ENCODE data around the gene WFIKKN2. TPM values are rescaled to one million over a fixed set of nuclear protein-coding genes. Genes with fewer than 3 reads are reported as not detected.

The WFIKKN2 gene
- total RNA-seq, 1 donor from 2014 or later, result not detected

- peaks cover 11% of the 10 kb centered on the region for H3K36me3 Mint-ChIP-seq
- H3K9me3 Mint-ChIP-seq, result peaks cover 3% of the 10 kb centered on the region
- peaks cover 66% of the 10 kb centered on the region for H3F3A ChIP-seq (ENCODE audit: low read depth)
- peak within 1 kb of the TSS; percentile 94 for H3K4me3 ChIP-seq
- no peaks in the 10 kb centered on the region for H3K27me3 ChIP-seq
- peak within 1 kb of the TSS; percentile 99 for H3K27ac Mint-ChIP-seq
- peaks cover 16% of the 10 kb centered on the region for H3K36me3 ChIP-seq
- peak within 1 kb of the TSS; percentile 92 for H3K27ac ChIP-seq
- peak within 1 kb of the TSS; percentile 98 for H3K4me2 ChIP-seq
- peak within 1 kb of the TSS; percentile 77 for H3K9ac ChIP-seq
- H3K79me2 ChIP-seq (ENCODE audit: low read depth), result peaks cover 62% of the 10 kb centered on the region
- peak within 1 kb of the TSS; percentile 100 for H3K4me3 Mint-ChIP-seq
- H3K4me1 ChIP-seq, result peaks cover 29% of the 10 kb centered on the region
- H3K4me1 Mint-ChIP-seq, result peaks cover 39% of the 10 kb centered on the region
- no peak within 1 kb of the TSS for H2AFZ ChIP-seq (replicated peaks)
- TF ChIP-seq EZH2phosphoT487 (IDR thresholded peaks at IDR 0.05), result no peak
- no peak for TF ChIP-seq EZH2 (IDR thresholded peaks at IDR 0.05)
- TF ChIP-seq, protein P1, sequence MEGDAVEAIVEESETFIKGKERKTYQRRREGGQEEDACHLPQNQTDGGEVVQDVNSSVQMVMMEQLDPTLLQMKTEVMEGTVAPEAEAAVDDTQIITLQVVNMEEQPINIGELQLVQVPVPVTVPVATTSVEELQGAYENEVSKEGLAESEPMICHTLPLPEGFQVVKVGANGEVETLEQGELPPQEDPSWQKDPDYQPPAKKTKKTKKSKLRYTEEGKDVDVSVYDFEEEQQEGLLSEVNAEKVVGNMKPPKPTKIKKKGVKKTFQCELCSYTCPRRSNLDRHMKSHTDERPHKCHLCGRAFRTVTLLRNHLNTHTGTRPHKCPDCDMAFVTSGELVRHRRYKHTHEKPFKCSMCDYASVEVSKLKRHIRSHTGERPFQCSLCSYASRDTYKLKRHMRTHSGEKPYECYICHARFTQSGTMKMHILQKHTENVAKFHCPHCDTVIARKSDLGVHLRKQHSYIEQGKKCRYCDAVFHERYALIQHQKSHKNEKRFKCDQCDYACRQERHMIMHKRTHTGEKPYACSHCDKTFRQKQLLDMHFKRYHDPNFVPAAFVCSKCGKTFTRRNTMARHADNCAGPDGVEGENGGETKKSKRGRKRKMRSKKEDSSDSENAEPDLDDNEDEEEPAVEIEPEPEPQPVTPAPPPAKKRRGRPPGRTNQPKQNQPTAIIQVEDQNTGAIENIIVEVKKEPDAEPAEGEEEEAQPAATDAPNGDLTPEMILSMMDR (IDR thresholded peaks at IDR 0.05), result no peak
- H4K20me1 ChIP-seq (ENCODE audit: low read depth), result peaks cover 40% of the 10 kb centered on the region
- H3K9me3 ChIP-seq (ENCODE audit: low read depth), result no peaks in the 10 kb centered on the region
- peaks cover 6% of the 10 kb centered on the region for H3K27me3 Mint-ChIP-seq (ENCODE audit: insufficient read depth, low read depth)
- peak; percentile 99 for DNase-seq (ENCODE audit: low spot score)
These were observed 31.0 kb downstream of the WFIKKN2 start, which contains the start of gene TOB1 for GRCh38 chr17:50866261-50866949. TSS of gene TOB1 (minus strand) at chr17:50866354. CDS start at chr17:50864017, 2,337 bp downstream.

DNA sequence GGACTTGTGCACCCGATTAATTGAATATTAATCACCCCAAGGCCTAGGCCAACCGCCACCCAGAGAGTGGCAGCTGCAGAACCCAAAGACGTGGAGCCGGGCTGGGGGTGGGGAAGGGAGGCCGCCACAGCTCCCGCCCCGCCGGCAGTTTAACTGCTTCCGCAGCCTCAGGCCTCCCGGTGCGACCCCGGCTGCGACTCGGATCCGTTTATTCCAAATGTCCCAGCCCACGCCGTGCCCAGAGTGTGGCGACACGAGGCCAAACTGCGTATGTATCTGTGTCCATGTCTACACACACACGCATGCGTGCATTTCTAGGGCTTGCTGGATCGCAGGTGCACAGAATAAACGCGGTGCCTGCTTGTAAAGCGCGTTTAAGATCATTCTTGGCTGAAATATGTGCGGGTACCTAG is 31.6 kb downstream of the WFIKKN2 start:
- H3K4me1 Mint-ChIP-seq, result peaks cover 39% of the 10 kb centered on the region
- Histone ChIP-seq H3K79me2 (ENCODE audit: low read depth) (peaks cover 56% of the 10 kb centered on the region), H3K9ac (peak overlapping the region; percentile 9), H3K27me3 (no peaks in the 10 kb centered on the region), H3K4me1 (peaks cover 29% of the 10 kb centered on the region), H3K36me3 (peaks cover 10% of the 10 kb centered on the region), H3K4me2 (peak overlapping the region; percentile 79), H3K9me3 (ENCODE audit: low read depth) (no peaks in the 10 kb centered on the region), H2AFZ (replicated peaks) (no peak overlapping the region), H3K4me3 (peak overlapping the region; percentile 94), H4K20me1 (ENCODE audit: low read depth) (peaks cover 34% of the 10 kb centered on the region), H3F3A (ENCODE audit: low read depth) (peaks cover 63% of the 10 kb centered on the region), H3K27ac (peak overlapping the region; percentile 89)
- DNase-seq (ENCODE audit: low spot score), result peak; percentile 86
- H3K27me3 Mint-ChIP-seq (ENCODE audit: insufficient read depth, low read depth), result peaks cover 6% of the 10 kb centered on the region
- H3K36me3 Mint-ChIP-seq, result peaks cover 10% of the 10 kb centered on the region
- H3K27ac Mint-ChIP-seq, result peak overlapping the region; percentile 99
- TF ChIP-seq EZH2 (IDR thresholded peaks at IDR 0.05), result no peak
- TF ChIP-seq, protein P1 (IDR thresholded peaks at IDR 0.05), result no peak
- no peak for TF ChIP-seq EZH2phosphoT487 (IDR thresholded peaks at IDR 0.05)
- peaks cover 3% of the 10 kb centered on the region for H3K9me3 Mint-ChIP-seq
- H3K4me3 Mint-ChIP-seq, result peak overlapping the region; percentile 95

DNA sequence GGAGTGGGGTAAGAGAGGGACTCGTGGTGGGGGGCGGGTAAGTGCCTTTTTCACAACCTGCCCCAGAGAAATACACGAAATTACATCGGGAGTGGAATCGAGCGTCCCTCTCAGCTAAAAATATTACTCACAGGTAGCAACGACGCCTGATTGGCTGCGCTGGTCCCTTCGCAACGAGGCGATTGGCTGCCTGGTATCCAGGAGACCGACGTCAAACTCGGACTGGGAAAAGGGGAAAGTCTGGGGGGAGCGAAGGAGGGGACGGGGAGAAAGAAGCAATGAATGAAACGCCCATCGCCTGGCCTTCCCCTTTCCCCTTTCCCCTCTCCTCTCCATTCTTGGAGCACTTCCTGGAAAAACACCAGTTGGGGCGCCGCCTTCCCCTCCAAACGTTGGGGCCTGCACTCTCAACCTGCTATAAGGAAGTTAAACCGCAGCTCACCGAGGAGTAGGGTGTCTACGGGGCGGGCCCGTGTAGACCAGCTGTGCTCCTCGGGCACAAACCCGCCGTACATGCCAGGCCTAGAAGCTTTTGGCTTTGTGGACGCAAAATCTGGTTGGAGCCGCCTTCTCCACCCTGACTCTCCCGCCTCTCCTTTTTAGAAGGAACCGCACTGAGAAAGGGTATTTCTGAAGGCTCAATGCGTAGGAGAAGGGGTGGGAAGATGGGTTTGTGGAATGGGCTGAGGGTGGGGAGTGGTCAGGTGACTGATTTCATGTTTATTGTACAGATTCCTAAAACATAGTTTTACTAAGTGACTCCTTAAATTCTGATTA is 32.2 kb downstream of the WFIKKN2 start:
- H3K27me3 Mint-ChIP-seq (ENCODE audit: insufficient read depth, low read depth), result peaks cover 6% of the 10 kb centered on the region
- peaks cover 4% of the 10 kb centered on the region for H3K36me3 ChIP-seq
- peaks cover 25% of the 10 kb centered on the region for H3K4me1 ChIP-seq
- peaks cover 50% of the 10 kb centered on the region for H3K79me2 ChIP-seq (ENCODE audit: low read depth)
- H2AFZ ChIP-seq (replicated peaks), result peak overlapping the region; percentile 71
- H3K27ac Mint-ChIP-seq, result peak overlapping the region; percentile 99
- DNase-seq (ENCODE audit: low spot score), result peak; percentile 97
- peaks cover 39% of the 10 kb centered on the region for H3K4me1 Mint-ChIP-seq
- H3K9me3 ChIP-seq (ENCODE audit: low read depth), result no peaks in the 10 kb centered on the region
- peak overlapping the region; percentile 34 for H3K9ac ChIP-seq
- peaks cover 59% of the 10 kb centered on the region for H3F3A ChIP-seq (ENCODE audit: low read depth)
- TF ChIP-seq EZH2phosphoT487 (IDR thresholded peaks at IDR 0.05) (no peak), EZH2 (IDR thresholded peaks at IDR 0.05) (no peak)
- TF ChIP-seq, protein P1 (IDR thresholded peaks at IDR 0.05), result no peak
- H3K9me3 Mint-ChIP-seq, result peaks cover 3% of the 10 kb centered on the region
- H3K27me3 ChIP-seq, result no peaks in the 10 kb centered on the region
- peak overlapping the region; percentile 89 for H3K27ac ChIP-seq
- peaks cover 10% of the 10 kb centered on the region for H3K36me3 Mint-ChIP-seq
- H3K4me3 ChIP-seq, result peak overlapping the region; percentile 94
- H4K20me1 ChIP-seq (ENCODE audit: low read depth), result peaks cover 29% of the 10 kb centered on the region
- peak overlapping the region; percentile 95 for H3K4me3 Mint-ChIP-seq
- peak overlapping the region; percentile 79 for H3K4me2 ChIP-seq

Data from neural progenitor cell (in vitro differentiated cells).